ENCODE data around the gene NRSN2. TPM values are rescaled to one million over a fixed set of nuclear protein-coding genes. Genes with fewer than 3 reads are reported as not detected.

NRSN2 gene
- total RNA-seq, 1 experiment from 2014 or later = 44.9 TPM

DNA sequence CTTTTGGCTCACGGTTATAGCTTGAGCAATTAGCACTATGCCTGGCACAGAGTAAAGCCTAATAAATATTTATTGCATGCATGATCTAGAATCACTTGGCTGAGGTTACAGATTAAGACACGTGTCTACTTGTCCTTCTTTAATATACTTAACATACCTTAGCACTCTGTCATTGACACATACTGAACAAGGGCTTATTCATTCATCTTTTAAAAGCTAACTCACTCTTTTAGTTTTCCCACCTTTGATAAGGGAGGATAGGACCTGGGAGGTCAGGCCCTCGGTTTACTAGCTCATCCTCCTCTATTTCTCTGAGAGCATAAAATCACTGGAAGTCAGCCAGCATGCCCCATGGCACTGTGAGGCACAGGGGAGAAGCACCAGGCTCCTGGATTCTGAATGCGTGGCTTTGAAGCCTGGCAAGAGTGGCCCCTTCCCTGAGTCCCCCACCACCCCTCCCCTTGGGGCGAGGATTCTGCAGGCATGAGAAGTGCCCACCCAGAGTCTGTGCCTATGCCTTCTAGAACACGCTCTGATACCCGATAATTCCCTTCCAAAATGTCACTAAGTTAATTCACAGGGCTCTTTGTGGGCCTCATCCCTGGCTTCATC lies 38.4 kb upstream of the NRSN2 start:
- intact Hi-C loops (cut with micrococcal nuclease; ENCODE audit: unreplicated experiment) (no loop called here), in situ Hi-C loops (cut with HindIII; ENCODE audit: low pct_unique_long_range_greater_than_20kb, low sequenced_read_pairs) (no loop called here)
- Histone ChIP-seq H3K4me1 (ENCODE audit: control insufficient read depth, insufficient read depth, low read length) (peaks cover 12% of the 10 kb centered on the region), H3K27me3 (ENCODE audit: control insufficient read depth, insufficient read depth, low read length) (no peaks in the 10 kb centered on the region), H3K36me3 (ENCODE audit: control insufficient read depth, insufficient read depth, low read length) (no peaks in the 10 kb centered on the region), H3K4me3 (ENCODE audit: low read depth in 2 of 2, low read length in 2 of 2) (no peak overlapping the region), H3K9me3 (ENCODE audit: control insufficient read depth, insufficient read depth, low read depth, low read length) (no peaks in the 10 kb centered on the region), H3K27ac (ENCODE audit: low read length) (peak overlapping the region; percentile 14; the same call in 1 of the 2 replicates)
- ChIA-PET CTCF (no interaction called here), POLR2A (no interaction called here)
- BruUV-seq (replicated peaks) = no TSS peak
- ATAC-seq = no peak
- DNase-seq (ENCODE audit: low read depth, low spot score) = no peak
- TF ChIP-seq SIN3A (IDR thresholded peaks at IDR 0.05; ENCODE audit: borderline replicate concordance, insufficient read depth, low read depth, low read length) (no peak), TCF7L2 (IDR thresholded peaks at IDR 0.05; ENCODE audit: low read depth, low read length) (no peak)
- TF ChIP-seq, protein P1, sequence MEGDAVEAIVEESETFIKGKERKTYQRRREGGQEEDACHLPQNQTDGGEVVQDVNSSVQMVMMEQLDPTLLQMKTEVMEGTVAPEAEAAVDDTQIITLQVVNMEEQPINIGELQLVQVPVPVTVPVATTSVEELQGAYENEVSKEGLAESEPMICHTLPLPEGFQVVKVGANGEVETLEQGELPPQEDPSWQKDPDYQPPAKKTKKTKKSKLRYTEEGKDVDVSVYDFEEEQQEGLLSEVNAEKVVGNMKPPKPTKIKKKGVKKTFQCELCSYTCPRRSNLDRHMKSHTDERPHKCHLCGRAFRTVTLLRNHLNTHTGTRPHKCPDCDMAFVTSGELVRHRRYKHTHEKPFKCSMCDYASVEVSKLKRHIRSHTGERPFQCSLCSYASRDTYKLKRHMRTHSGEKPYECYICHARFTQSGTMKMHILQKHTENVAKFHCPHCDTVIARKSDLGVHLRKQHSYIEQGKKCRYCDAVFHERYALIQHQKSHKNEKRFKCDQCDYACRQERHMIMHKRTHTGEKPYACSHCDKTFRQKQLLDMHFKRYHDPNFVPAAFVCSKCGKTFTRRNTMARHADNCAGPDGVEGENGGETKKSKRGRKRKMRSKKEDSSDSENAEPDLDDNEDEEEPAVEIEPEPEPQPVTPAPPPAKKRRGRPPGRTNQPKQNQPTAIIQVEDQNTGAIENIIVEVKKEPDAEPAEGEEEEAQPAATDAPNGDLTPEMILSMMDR (IDR thresholded peaks at IDR 0.05) = no peak
- TF ChIP-seq, protein P2, sequence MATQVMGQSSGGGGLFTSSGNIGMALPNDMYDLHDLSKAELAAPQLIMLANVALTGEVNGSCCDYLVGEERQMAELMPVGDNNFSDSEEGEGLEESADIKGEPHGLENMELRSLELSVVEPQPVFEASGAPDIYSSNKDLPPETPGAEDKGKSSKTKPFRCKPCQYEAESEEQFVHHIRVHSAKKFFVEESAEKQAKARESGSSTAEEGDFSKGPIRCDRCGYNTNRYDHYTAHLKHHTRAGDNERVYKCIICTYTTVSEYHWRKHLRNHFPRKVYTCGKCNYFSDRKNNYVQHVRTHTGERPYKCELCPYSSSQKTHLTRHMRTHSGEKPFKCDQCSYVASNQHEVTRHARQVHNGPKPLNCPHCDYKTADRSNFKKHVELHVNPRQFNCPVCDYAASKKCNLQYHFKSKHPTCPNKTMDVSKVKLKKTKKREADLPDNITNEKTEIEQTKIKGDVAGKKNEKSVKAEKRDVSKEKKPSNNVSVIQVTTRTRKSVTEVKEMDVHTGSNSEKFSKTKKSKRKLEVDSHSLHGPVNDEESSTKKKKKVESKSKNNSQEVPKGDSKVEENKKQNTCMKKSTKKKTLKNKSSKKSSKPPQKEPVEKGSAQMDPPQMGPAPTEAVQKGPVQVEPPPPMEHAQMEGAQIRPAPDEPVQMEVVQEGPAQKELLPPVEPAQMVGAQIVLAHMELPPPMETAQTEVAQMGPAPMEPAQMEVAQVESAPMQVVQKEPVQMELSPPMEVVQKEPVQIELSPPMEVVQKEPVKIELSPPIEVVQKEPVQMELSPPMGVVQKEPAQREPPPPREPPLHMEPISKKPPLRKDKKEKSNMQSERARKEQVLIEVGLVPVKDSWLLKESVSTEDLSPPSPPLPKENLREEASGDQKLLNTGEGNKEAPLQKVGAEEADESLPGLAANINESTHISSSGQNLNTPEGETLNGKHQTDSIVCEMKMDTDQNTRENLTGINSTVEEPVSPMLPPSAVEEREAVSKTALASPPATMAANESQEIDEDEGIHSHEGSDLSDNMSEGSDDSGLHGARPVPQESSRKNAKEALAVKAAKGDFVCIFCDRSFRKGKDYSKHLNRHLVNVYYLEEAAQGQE (IDR thresholded peaks at IDR 0.05; ENCODE audit: insufficient read depth in 1 of 2, low read depth in 2 of 2, low read length in 1 of 2) = no peak

DNA sequence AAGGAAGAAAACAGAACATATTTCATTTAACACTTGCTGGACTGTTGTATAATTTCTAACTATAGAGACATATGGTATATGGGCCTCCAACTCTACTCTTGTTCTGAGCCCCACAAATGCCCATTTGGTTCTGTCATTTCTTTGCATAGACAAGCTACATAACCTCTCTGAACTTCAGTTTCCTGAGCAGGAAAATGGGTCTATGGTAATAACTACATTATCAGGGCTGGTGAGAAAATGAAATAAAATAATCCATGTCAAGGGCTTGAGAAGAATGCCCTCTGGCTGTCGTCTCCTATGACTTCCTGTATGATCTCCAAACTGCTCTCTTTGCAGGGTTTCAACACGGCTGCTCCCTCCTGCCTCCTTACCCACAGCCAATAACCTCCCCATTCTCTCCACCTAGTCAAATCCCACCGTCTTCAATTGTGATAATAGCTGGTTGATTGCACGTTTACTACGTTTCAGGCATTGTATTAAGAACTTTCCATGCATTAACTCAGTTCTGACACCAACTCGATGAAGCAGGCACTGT lies 37.5 kb upstream of the NRSN2 start:
- Histone ChIP-seq H3K36me3 (ENCODE audit: control insufficient read depth, insufficient read depth, low read length) (no peaks in the 10 kb centered on the region), H3K27me3 (ENCODE audit: control insufficient read depth, insufficient read depth, low read length) (no peaks in the 10 kb centered on the region), H3K9me3 (ENCODE audit: control insufficient read depth, insufficient read depth, low read depth, low read length) (no peaks in the 10 kb centered on the region), H3K4me1 (ENCODE audit: control insufficient read depth, insufficient read depth, low read length) (peaks cover 12% of the 10 kb centered on the region), H3K4me3 (ENCODE audit: low read depth in 2 of 2, low read length in 2 of 2) (peak overlapping the region; percentile 39 to 65), H3K27ac (ENCODE audit: low read length) (peak overlapping the region; percentile 84)
- ChIA-PET CTCF (no interaction called here), POLR2A (no interaction called here)
- TF ChIP-seq, protein P1 (IDR thresholded peaks at IDR 0.05) = no peak
- TF ChIP-seq TCF7L2 (IDR thresholded peaks at IDR 0.05; ENCODE audit: low read depth, low read length) (no peak), POLR2AphosphoS5 (IDR thresholded peaks at IDR 0.05; ENCODE audit: low read depth, low read length) (no peak), SIN3A (IDR thresholded peaks at IDR 0.05; ENCODE audit: borderline replicate concordance, insufficient read depth, low read depth, low read length) (no peak)
- TF ChIP-seq, protein P2 (IDR thresholded peaks at IDR 0.05; ENCODE audit: insufficient read depth in 1 of 2, low read depth in 2 of 2, low read length in 1 of 2) = no peak
- intact Hi-C loops (cut with micrococcal nuclease; ENCODE audit: unreplicated experiment) (no loop called here), in situ Hi-C loops (cut with HindIII; ENCODE audit: low pct_unique_long_range_greater_than_20kb, low sequenced_read_pairs) (no loop called here)
- no peak for ATAC-seq
- BruUV-seq (replicated peaks) = no TSS peak
- no peak for DNase-seq (ENCODE audit: low read depth, low spot score)
